ENCODE measurements around the gene RARRES1.

RARRES1 gene

GRCh38 chr3:158680861-158681260 is 51.4 kb downstream of the RARRES1 start:
- H3K4me2 ChIP-seq (ENCODE audit: low read length) = no peak overlapping the region
- TF ChIP-seq CTCF (IDR thresholded peaks at IDR 0.05) = no peak
- no peak overlapping the region for H3K27ac ChIP-seq
- no peaks in the 10 kb centered on the region for H3K27me3 ChIP-seq (ENCODE audit: control insufficient read depth, insufficient read depth, low read length)
- no peak overlapping the region for H2AFZ ChIP-seq
- no peaks in the 10 kb centered on the region for H3K9me3 ChIP-seq (ENCODE audit: control insufficient read depth, low read length)
- no peaks in the 10 kb centered on the region for H3K4me1 ChIP-seq
- H3K9ac ChIP-seq = no peak overlapping the region
- H3K79me2 ChIP-seq = no peaks in the 10 kb centered on the region
- no peaks in the 10 kb centered on the region for H3K36me3 ChIP-seq (ENCODE audit: control insufficient read depth, insufficient read depth, low read length)
- H3K4me3 ChIP-seq (ENCODE audit: low read depth, low read length) = no peak overlapping the region

- no peaks in the 10 kb centered on the region for H3K27me3 ChIP-seq (ENCODE audit: control insufficient read depth, insufficient read depth, low read length)
- no peak overlapping the region for H3K4me2 ChIP-seq (ENCODE audit: low read length)
- no peaks in the 10 kb centered on the region for H3K36me3 ChIP-seq (ENCODE audit: control insufficient read depth, insufficient read depth, low read length)
- no peak for TF ChIP-seq CTCF (IDR thresholded peaks at IDR 0.05)
- no peak overlapping the region for H2AFZ ChIP-seq
- no peak overlapping the region for H3K4me3 ChIP-seq (ENCODE audit: low read depth, low read length)
- H3K27ac ChIP-seq = no peak overlapping the region
- H3K9ac ChIP-seq = no peak overlapping the region
- H3K9me3 ChIP-seq (ENCODE audit: control insufficient read depth, low read length) = no peaks in the 10 kb centered on the region
- H3K79me2 ChIP-seq = no peaks in the 10 kb centered on the region
- no peaks in the 10 kb centered on the region for H3K4me1 ChIP-seq
Measured at GRCh38 chr3:158679547-158680000, 52.7 kb downstream of the RARRES1 start.

- Histone ChIP-seq H3K9ac (no peak overlapping the region), H3K9me3 (ENCODE audit: control insufficient read depth, low read length) (no peaks in the 10 kb centered on the region), H3K27me3 (ENCODE audit: control insufficient read depth, insufficient read depth, low read length) (no peaks in the 10 kb centered on the region), H3K4me2 (ENCODE audit: low read length) (no peak overlapping the region), H2AFZ (no peak overlapping the region), H3K36me3 (ENCODE audit: control insufficient read depth, insufficient read depth, low read length) (no peaks in the 10 kb centered on the region), H3K79me2 (no peaks in the 10 kb centered on the region), H3K4me3 (ENCODE audit: low read depth, low read length) (no peak overlapping the region), H3K27ac (no peak overlapping the region), H3K4me1 (no peaks in the 10 kb centered on the region)
- no peak for TF ChIP-seq CTCF (IDR thresholded peaks at IDR 0.05)
Measured at GRCh38 chr3:158678687-158679086, 53.6 kb downstream of the RARRES1 start.

- Histone ChIP-seq H3K9ac (no peak within 1 kb of the TSS), H3K4me2 (ENCODE audit: low read length) (peak within 1 kb of the TSS; percentile 65), H3K9me3 (ENCODE audit: control insufficient read depth, low read length) (no peaks in the 10 kb centered on the region), H3K4me3 (ENCODE audit: low read depth, low read length) (peak within 1 kb of the TSS; percentile 58), H3K79me2 (no peaks in the 10 kb centered on the region), H3K27me3 (ENCODE audit: control insufficient read depth, insufficient read depth, low read length) (no peaks in the 10 kb centered on the region), H3K4me1 (peaks cover 5% of the 10 kb centered on the region), H2AFZ (peak within 1 kb of the TSS; percentile 89), H3K27ac (peak within 1 kb of the TSS; percentile 62), H3K36me3 (ENCODE audit: control insufficient read depth, insufficient read depth, low read length) (no peaks in the 10 kb centered on the region)
- peak; percentile 79 for TF ChIP-seq CTCF (IDR thresholded peaks at IDR 0.05)
Measured at GRCh38 chr3:158672215-158673176, 59.8 kb downstream of the RARRES1 start, which contains the start of gene LXN. Gene LXN (minus strand): TSS chr3:158672648. CDS start chr3:158672478, 170 bp downstream.

All from parathyroid adenoma (tissue), 2 donors.